Loucy (cell line): ENCODE results near the gene SDK2.

ENCODE experiments used
- EZH2phosphoT487 ChIP-seq: fragments of 200-600 bp; IDR thresholded peaks from 2 replicates; pipeline ENCODE4 v1.6.1; 2018; ENCODE audit warnings: antibody characterized with exemption, mild to moderate bottlenecking, moderate library complexity, borderline replicate concordance
- TF ChIP-seq, protein P1 (sequence below): fragments of 200-600 bp; sonication (generic); conservative IDR thresholded peaks from 2 replicates; pipeline ENCODE4 v1.5.1; 2014; ENCODE audit warnings: mild to moderate bottlenecking, antibody characterized with exemption, low read length

DNA sequence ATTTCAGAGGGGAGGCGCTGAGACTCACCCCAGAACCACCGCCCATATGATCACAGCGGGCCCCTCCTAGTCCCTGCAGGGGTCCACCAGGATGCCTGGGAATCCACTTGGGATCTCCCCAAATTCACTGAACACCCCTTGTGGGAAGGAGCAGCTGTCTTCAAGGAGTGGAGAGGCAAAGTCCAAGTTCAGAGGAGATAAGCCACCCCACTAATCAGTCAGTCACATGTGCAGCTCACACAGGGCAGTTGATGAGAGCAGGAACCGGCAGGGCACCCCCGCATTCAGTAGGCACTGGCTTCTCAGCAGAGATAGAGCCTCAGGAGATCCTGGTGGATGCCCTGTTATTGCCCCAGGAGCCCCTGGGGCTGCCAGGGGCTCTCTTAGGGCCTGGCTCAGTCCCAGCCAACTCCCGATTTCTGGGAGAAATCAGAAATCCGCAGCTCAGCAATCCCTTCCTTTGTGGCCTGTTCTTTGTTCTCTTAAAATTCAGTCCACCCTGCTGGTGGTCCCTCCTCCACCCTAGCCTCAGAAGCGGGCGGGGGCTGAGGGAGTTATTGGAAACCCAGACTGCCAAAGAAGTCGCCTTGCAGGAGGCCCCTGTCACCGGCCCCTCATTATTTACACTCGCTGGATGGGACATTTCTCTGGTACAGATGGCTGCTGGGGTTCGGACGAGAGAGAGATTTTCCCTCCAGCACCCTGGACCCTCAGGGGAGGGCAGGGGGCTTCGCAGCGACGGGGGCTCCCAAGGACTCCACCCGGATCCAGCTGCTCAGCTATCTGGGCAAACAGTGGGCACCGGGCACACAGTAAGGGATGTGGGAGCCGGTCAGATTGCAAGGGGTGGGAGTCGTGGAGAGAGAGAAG, 334.3 kb downstream of the SDK2 start:
- TF ChIP-seq, protein P1, sequence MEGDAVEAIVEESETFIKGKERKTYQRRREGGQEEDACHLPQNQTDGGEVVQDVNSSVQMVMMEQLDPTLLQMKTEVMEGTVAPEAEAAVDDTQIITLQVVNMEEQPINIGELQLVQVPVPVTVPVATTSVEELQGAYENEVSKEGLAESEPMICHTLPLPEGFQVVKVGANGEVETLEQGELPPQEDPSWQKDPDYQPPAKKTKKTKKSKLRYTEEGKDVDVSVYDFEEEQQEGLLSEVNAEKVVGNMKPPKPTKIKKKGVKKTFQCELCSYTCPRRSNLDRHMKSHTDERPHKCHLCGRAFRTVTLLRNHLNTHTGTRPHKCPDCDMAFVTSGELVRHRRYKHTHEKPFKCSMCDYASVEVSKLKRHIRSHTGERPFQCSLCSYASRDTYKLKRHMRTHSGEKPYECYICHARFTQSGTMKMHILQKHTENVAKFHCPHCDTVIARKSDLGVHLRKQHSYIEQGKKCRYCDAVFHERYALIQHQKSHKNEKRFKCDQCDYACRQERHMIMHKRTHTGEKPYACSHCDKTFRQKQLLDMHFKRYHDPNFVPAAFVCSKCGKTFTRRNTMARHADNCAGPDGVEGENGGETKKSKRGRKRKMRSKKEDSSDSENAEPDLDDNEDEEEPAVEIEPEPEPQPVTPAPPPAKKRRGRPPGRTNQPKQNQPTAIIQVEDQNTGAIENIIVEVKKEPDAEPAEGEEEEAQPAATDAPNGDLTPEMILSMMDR, result no peak
- TF ChIP-seq EZH2phosphoT487, result no peak
